WTC11 (cell line): ENCODE results near the gene CCDC9. TPM values are rescaled to one million over a fixed set of nuclear protein-coding genes. Genes with fewer than 3 reads are reported as not detected.

Experiments
- ATAC-seq: fragments of 200-7000 bp; cut with Tn5 transposase; 2 replicates; pipeline ENCODE4 v1.10.0; 2021; ENCODE audit warnings: mild to moderate bottlenecking, moderate library complexity
- Bru-seq: library from RNA; stranded (reverse); fragments of 400-500 nt; gene quantifications from one replicate; lab custom pipeline; 2021; lab: Mats Ljungman, UMichigan
- CTCF ChIA-PET: fragments of 300-600 bp; sonication (Branson Sonifier 250); formaldehyde crosslinking; loops from one replicate; lab custom pipeline; 2021; ENCODE audit warnings: antibody characterized with exemption; lab: Charles Lee
- POLR2A ChIA-PET: fragments of 350-600 bp; sonication (Branson Sonifier 250); formaldehyde crosslinking; loops from one replicate; lab custom pipeline; 2021; ENCODE audit warnings: antibody characterized with exemption; lab: Charles Lee
- DNase-seq: peaks from one replicate; pipeline ENCODE4 v3.0.0; 2021; ENCODE audit warnings: low spot score
- H3K27ac Mint-ChIP-seq: 2 replicates; pipeline ENCODE4 v1.8.0; 2021; ENCODE audit warnings: mixed read lengths
- H3K27me3 Mint-ChIP-seq: 2 replicates; pipeline ENCODE4 v1.8.0; 2021; ENCODE audit warnings: low read depth, mild to moderate bottlenecking, moderate library complexity, mixed read lengths
- H3K36me3 Mint-ChIP-seq: 2 replicates; pipeline ENCODE4 v1.8.0; 2021; ENCODE audit warnings: mixed read lengths
- H3K4me1 Mint-ChIP-seq: 2 replicates; pipeline ENCODE4 v1.8.0; 2022; ENCODE audit warnings: mixed read lengths
- H3K4me3 Mint-ChIP-seq: 2 replicates; pipeline ENCODE4 v1.8.0; 2021; ENCODE audit warnings: mild to moderate bottlenecking, moderate library complexity, mixed read lengths
- H3K9me3 Mint-ChIP-seq: 2 replicates; pipeline ENCODE4 v1.8.0; 2021; ENCODE audit warnings: mixed read lengths
- ARID4B ChIP-seq: sonication (generic); formaldehyde crosslinking; IDR thresholded peaks from 2 replicates; pipeline ENCODE4 v1.8.0; 2023; ENCODE audit warnings: missing genetic modification reagents, mild to moderate bottlenecking, borderline replicate concordance
- CBFB ChIP-seq: sonication (generic); formaldehyde crosslinking; IDR thresholded peaks from 2 replicates; pipeline ENCODE4 v1.8.1; 2022; ENCODE audit warnings: mild to moderate bottlenecking, low read depth, missing genetic modification reagents
- CREM ChIP-seq: sonication (generic); formaldehyde crosslinking; IDR thresholded peaks from 2 replicates; pipeline ENCODE4 v1.8.1; 2022; ENCODE audit warnings: mild to moderate bottlenecking, missing genetic modification reagents, moderate library complexity
- E2F5 ChIP-seq: sonication (generic); formaldehyde crosslinking; IDR thresholded peaks from 2 replicates; pipeline ENCODE4 v1.8.1; 2022; ENCODE audit warnings: mild to moderate bottlenecking, moderate library complexity, missing genetic modification reagents
- EMX1 ChIP-seq: fragments of 250-450 bp; sonication (Bioruptor Pico); IDR thresholded peaks from 2 replicates; pipeline ENCODE4 v1.8.0; 2021; ENCODE audit warnings: mild to moderate bottlenecking
- ETV6 ChIP-seq: sonication (generic); formaldehyde crosslinking; IDR thresholded peaks from 2 replicates; pipeline ENCODE4 v1.8.1; 2022; ENCODE audit warnings: mild to moderate bottlenecking, missing genetic modification reagents
- FOXK1 ChIP-seq: sonication (generic); formaldehyde crosslinking; IDR thresholded peaks from 2 replicates; pipeline ENCODE4 v1.8.0; 2022; ENCODE audit warnings: mild to moderate bottlenecking, moderate library complexity, missing genetic modification reagents
- FOXP1 ChIP-seq: sonication (generic); formaldehyde crosslinking; IDR thresholded peaks from 2 replicates; pipeline ENCODE4 v1.8.0; 2022; ENCODE audit warnings: missing genetic modification reagents, mild to moderate bottlenecking, moderate library complexity, borderline replicate concordance
- IRF1 ChIP-seq: sonication (generic); formaldehyde crosslinking; IDR thresholded peaks from 2 replicates; pipeline ENCODE4 v1.8.0; 2023; ENCODE audit warnings: missing genetic modification reagents
- NR2C2 ChIP-seq: sonication (generic); formaldehyde crosslinking; IDR thresholded peaks from 2 replicates; pipeline ENCODE4 v1.8.0; 2022; ENCODE audit warnings: mild to moderate bottlenecking, missing genetic modification reagents
- TCF7 ChIP-seq: sonication (generic); formaldehyde crosslinking; IDR thresholded peaks from 2 replicates; pipeline ENCODE4 v1.8.0; 2022; ENCODE audit warnings: mild to moderate bottlenecking, low read depth, missing genetic modification reagents, moderate library complexity
- USF1 ChIP-seq: sonication (generic); formaldehyde crosslinking; IDR thresholded peaks from 2 replicates; pipeline ENCODE4 v1.8.0; 2022; ENCODE audit warnings: mild to moderate bottlenecking, missing genetic modification reagents
- ZMAT4 ChIP-seq: fragments of 250-450 bp; sonication (Bioruptor Pico); IDR thresholded peaks from 2 replicates; pipeline ENCODE4 v1.9.0; 2021; ENCODE audit warnings: mild to moderate bottlenecking
- long read RNA-seq, 3 experiments: library from RNA in 1 of 3; library from capped mRNA in 1 of 3; library from polyadenylated mRNA in 1 of 3; unstranded in 2 of 3; stranded (forward) in 1 of 3; transcript quantifications; one replicate each; pipeline ENCODE4 v2.0.0, GENCODE V29; 2021
- total RNA-seq: library from RNA; stranded (reverse); gene quantifications from 3 replicates; pipeline ENCODE4 v1.2.3, GENCODE V29; 2021
- TF ChIP-seq, protein P1 (sequence below): sonication (generic); formaldehyde crosslinking; IDR thresholded peaks from 2 replicates; pipeline ENCODE4 v1.8.1; 2023; ENCODE audit warnings: mild to moderate bottlenecking, missing genetic modification reagents, moderate library complexity
- TF ChIP-seq, protein P2 (sequence below): sonication (generic); formaldehyde crosslinking; IDR thresholded peaks from 2 replicates; pipeline ENCODE4 v1.8.1; 2023; ENCODE audit warnings: mild to moderate bottlenecking, moderate library complexity, missing genetic modification reagents
- TF ChIP-seq, protein P3 (sequence below): sonication (generic); formaldehyde crosslinking; IDR thresholded peaks from 2 replicates; pipeline ENCODE4 v1.8.1; 2023; ENCODE audit warnings: mild to moderate bottlenecking, missing genetic modification reagents, borderline replicate concordance
- TF ChIP-seq, protein P4 (sequence below): sonication (generic); formaldehyde crosslinking; IDR thresholded peaks from 2 replicates; pipeline ENCODE4 v1.8.0; 2022; ENCODE audit warnings: mild to moderate bottlenecking, missing genetic modification reagents
- TF ChIP-seq, protein P5 (sequence below): sonication (generic); formaldehyde crosslinking; IDR thresholded peaks from 2 replicates; pipeline ENCODE4 v1.8.1; 2022; ENCODE audit warnings: mild to moderate bottlenecking, missing genetic modification reagents, moderate library complexity, borderline replicate concordance

CCDC9 gene
- 30.4 to 37.7 TPM (median 33.0 TPM) in 3 replicates for total RNA-seq
- percentile 58 among the genes with signal in this experiment for Bru-seq, nascent RNA
- long read RNA-seq, experiment 1, transcript CCDC9-201 (12 exons, 2,093 nt): major isoform, 45 of 115 reads
- long read RNA-seq, experiment 1, transcript CCDC9-207 (14 exons, 2,163 nt): minor isoform, 10 of 115 reads
- long read RNA-seq, experiment 1, partial matches to known transcripts: 27 of 115 reads
- long read RNA-seq, experiment 1, other reads (novel, unspliced or antisense): 33 of 115 reads
- long read RNA-seq, experiment 2, partial matches to known transcripts: 13 of 24 reads
- long read RNA-seq, experiment 2, other reads (novel, unspliced or antisense): 10 of 24 reads
- long read RNA-seq, experiment 3: 0 reads

GRCh38 chr19:47255879-47256692 lies at the start of gene CCDC9:
CCDC9 (plus strand) TSS chr19:47256525; CDS start chr19:47258401, 1,876 bp downstream.
- ChIA-PET CTCF (interaction anchor here (0.7 to 2.8 kb wide), 21 partner anchors 9 to 656 kb away, joined by 3 to 69 read pairs (median 6); partner anchors contain the start of genes DHX34, INAFM1, SAE1 and ZC3H4), POLR2A (interaction anchor here (1.0 to 3.1 kb wide), 13 partner anchors 8 to 143 kb away, joined by 3 to 46 read pairs (median 8); partner anchors contain the start of genes DHX34, INAFM1 and ZC3H4)
- Mint-ChIP-seq H3K27me3 (peaks cover 26% of the 10 kb centered on the region), H3K36me3 (peaks cover 27% of the 10 kb centered on the region), H3K4me1 (peaks cover 12% of the 10 kb centered on the region), H3K27ac (peak within 1 kb of the TSS; percentile 97), H3K9me3 (no peaks in the 10 kb centered on the region), H3K4me3 (peak within 1 kb of the TSS; percentile 87)
- DNase-seq (peak; percentile 98), ATAC-seq (peak; percentile 17)
- TF ChIP-seq ZMAT4: no peak
- TF ChIP-seq, protein P1, sequence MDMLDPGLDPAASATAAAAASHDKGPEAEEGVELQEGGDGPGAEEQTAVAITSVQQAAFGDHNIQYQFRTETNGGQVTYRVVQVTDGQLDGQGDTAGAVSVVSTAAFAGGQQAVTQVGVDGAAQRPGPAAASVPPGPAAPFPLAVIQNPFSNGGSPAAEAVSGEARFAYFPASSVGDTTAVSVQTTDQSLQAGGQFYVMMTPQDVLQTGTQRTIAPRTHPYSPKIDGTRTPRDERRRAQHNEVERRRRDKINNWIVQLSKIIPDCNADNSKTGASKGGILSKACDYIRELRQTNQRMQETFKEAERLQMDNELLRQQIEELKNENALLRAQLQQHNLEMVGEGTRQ (CRISPR knock-in tag): peak; percentile 97
- TF ChIP-seq EMX1 (CRISPR knock-in tag): no peak
- peak; percentile 44; the same call in 1 of the 2 replicates for TF ChIP-seq FOXP1
- TF ChIP-seq, protein P2, sequence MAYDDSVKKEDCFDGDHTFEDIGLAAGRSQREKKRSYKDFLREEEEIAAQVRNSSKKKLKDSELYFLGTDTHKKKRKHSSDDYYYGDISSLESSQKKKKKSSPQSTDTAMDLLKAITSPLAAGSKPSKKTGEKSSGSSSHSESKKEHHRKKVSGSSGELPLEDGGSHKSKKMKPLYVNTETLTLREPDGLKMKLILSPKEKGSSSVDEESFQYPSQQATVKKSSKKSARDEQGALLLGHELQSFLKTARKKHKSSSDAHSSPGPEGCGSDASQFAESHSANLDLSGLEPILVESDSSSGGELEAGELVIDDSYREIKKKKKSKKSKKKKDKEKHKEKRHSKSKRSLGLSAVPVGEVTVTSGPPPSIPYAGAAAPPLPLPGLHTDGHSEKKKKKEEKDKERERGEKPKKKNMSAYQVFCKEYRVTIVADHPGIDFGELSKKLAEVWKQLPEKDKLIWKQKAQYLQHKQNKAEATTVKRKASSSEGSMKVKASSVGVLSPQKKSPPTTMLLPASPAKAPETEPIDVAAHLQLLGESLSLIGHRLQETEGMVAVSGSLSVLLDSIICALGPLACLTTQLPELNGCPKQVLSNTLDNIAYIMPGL (CRISPR knock-in tag): no peak
- TF ChIP-seq IRF1 (CRISPR knock-in tag): no peak
- peak; percentile 93 for TF ChIP-seq CREM (CRISPR knock-in tag)
- TF ChIP-seq USF1 (CRISPR knock-in tag): peak; percentile 98
- TF ChIP-seq CBFB (CRISPR knock-in tag): no peak
- TF ChIP-seq ETV6 (CRISPR knock-in tag): peak; percentile 92
- TF ChIP-seq, protein P3, sequence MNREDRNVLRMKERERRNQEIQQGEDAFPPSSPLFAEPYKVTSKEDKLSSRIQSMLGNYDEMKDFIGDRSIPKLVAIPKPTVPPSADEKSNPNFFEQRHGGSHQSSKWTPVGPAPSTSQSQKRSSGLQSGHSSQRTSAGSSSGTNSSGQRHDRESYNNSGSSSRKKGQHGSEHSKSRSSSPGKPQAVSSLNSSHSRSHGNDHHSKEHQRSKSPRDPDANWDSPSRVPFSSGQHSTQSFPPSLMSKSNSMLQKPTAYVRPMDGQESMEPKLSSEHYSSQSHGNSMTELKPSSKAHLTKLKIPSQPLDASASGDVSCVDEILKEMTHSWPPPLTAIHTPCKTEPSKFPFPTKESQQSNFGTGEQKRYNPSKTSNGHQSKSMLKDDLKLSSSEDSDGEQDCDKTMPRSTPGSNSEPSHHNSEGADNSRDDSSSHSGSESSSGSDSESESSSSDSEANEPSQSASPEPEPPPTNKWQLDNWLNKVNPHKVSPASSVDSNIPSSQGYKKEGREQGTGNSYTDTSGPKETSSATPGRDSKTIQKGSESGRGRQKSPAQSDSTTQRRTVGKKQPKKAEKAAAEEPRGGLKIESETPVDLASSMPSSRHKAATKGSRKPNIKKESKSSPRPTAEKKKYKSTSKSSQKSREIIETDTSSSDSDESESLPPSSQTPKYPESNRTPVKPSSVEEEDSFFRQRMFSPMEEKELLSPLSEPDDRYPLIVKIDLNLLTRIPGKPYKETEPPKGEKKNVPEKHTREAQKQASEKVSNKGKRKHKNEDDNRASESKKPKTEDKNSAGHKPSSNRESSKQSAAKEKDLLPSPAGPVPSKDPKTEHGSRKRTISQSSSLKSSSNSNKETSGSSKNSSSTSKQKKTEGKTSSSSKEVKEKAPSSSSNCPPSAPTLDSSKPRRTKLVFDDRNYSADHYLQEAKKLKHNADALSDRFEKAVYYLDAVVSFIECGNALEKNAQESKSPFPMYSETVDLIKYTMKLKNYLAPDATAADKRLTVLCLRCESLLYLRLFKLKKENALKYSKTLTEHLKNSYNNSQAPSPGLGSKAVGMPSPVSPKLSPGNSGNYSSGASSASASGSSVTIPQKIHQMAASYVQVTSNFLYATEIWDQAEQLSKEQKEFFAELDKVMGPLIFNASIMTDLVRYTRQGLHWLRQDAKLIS (CRISPR knock-in tag): no peak
- peak; percentile 95 for TF ChIP-seq FOXK1 (CRISPR knock-in tag)
- peak; percentile 68; the same call in 1 of the 2 replicates for TF ChIP-seq ARID4B (CRISPR knock-in tag)
- TF ChIP-seq, protein P4, sequence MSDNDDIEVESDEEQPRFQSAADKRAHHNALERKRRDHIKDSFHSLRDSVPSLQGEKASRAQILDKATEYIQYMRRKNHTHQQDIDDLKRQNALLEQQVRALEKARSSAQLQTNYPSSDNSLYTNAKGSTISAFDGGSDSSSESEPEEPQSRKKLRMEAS (CRISPR knock-in tag): peak; percentile 81
- no peak for TF ChIP-seq NR2C2 (CRISPR knock-in tag)
- TF ChIP-seq, protein P5, sequence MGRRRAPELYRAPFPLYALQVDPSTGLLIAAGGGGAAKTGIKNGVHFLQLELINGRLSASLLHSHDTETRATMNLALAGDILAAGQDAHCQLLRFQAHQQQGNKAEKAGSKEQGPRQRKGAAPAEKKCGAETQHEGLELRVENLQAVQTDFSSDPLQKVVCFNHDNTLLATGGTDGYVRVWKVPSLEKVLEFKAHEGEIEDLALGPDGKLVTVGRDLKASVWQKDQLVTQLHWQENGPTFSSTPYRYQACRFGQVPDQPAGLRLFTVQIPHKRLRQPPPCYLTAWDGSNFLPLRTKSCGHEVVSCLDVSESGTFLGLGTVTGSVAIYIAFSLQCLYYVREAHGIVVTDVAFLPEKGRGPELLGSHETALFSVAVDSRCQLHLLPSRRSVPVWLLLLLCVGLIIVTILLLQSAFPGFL: no peak
- 0 out of 2 replicates have a peak, but pooled peaks have one; percentile 37 for TF ChIP-seq E2F5 (CRISPR knock-in tag)
- no peak for TF ChIP-seq TCF7 (CRISPR knock-in tag)
